NCI-H524 treated with DMSO at 0.1 percent for 48 hours (cell line): ENCODE measurements around the gene ETFA.

Experiments
- DNase-seq: peaks from one replicate; lab custom pipeline; 2025; lab: John Stamatoyannopoulos, UW

The ETFA gene

DNA sequence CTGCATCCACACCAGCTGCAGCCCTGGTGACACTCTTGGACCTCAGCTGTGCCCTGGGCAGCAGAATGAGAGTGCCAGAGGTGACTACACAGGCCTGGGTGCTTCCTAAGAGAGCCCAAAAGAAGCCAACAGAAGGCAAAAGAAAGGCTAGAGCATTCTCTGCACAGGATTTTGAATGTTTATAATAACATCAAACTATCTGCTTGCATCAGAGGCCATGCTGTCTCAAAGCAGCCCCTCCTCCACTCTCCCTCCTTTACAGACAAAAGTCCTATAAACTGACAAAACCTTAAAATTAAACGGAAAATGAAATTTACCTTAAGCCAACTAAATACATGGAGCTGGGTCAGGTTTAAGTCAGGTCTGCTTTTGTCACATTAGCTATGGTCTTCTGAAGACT is 95.6 kb downstream of the ETFA start:
- no peak for DNase-seq

DNA sequence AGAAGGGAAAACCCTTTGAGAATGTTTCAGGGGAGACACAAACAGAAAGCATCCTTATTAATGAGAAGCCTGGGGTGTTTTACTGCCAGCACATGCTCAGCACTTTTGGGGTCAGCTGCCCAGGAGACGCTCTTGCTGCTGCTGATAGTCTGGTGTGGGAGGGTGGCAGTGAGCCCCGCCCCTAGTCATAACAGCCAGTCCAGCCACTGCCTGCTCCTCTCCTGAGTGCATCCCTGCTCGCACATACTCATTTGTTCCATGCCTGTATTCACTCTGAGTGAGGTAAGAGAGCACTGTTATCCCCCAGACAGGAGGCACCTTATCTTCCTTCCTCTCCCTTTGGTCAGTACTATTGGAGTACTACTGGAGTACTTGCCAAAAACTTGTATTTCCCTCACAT is 101.3 kb downstream of the ETFA start:
- no peak for DNase-seq

GRCh38 chr15:76209523-76209922 is 101.7 kb downstream of the ETFA start:
- DNase-seq: no peak

DNA sequence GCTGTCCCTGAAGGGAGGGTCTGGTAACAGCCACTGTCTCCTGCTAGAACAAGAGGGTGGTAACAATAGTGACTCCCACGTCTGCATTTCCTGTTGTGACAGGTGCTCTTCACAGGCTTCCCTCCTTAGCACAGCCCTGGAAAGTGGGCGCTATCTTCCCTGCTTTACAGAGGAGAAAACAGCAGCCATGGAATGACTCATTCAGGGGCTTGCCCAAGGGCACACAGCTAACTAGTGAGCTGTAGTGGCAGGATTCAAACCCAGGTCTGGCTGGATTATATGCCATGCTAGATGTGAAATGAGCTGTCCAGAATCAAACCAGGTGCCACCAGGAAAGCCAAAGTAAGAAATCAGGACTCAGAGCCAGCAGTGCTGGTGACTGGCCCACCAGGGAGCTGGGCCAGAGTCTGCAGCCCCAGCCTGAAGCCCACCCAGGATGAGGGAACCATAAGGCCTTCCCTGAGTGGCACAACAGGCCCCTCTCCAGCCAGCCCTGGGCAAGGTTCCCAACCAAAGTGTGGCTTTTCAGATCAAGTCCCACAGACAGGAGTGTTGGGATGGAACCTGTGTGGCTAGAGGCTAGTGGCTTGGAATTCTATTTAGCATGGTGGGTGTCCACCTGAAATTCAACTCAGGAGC is 102.4 kb downstream of the ETFA start:
- DNase-seq: no peak

- DNase-seq: no peak
Observed at GRCh38 chr15:76208084-76208785, 103.0 kb downstream of the ETFA start.

- DNase-seq: no peak
Observed at GRCh38 chr15:76206325-76206976, 104.8 kb downstream of the ETFA start.

DNA sequence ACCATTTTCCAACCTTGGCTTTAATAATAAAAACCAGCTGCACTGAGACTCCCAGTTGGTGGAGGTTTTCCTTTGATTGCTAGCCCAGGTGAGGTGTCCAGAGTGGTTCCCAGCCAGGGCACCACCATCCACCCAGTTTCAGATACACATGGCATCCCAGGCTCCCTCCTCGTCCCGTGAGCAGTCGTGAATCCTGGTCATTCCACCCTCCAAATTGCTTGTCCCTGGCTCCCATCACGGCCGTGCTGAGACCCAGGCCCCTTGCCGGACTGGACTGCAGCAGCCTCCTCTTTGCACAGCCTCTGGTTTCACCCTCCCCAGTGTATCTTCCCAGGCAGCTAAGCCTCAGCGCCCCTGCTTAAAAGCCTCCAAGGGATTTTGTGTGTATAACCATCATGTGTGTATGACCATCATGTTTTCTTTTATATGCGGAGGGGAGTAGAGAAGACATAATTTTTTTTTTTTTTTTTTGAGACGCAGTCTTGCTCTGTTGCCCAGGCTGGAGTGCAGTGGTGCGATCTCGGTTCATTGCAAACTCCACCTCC is 106.3 kb downstream of the ETFA start:
- DNase-seq: no peak

GRCh38 chr15:76204109-76204845 is 107.0 kb downstream of the ETFA start:
- no peak for DNase-seq

GRCh38 chr15:76203346-76204108 is 107.7 kb downstream of the ETFA start:
- DNase-seq: no peak

DNA sequence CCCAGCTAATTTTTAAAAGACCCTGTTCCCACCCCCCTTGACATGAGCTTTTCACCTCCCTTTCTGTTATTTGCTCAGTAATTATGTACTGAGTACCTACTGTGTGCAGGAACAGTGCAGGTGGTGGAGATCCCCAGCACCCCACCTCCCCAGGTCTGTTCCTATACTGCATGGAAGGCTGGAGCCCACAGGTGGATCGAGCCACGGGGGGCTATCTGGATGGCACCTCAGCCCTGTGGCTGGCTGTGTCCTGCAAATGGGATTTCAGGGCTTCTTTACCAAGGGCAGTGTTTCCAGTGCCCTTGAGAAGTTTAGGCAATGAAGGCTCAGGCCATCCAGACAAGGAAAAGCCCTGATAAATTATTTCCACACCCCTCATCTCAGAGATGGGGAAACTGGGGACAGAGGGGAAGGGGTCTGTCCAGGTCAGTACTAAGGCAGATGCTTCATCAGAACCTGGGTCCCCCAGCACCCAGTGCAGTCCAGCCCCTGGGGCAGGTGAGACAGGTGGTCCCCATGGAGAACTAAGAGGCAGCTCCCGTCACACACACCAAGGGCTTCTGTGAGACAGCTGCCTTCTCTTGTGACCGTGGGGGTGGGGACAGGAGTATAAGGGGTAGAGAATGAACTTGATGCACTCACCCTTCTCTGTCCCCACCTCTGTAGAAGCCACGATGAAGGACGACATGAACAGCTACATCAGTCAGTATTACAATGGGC is 109.6 kb downstream of the ETFA start:
- DNase-seq: no peak

- DNase-seq: no peak
Observed at GRCh38 chr15:76200641-76201105, 110.6 kb downstream of the ETFA start.

- no peak for DNase-seq
Observed at GRCh38 chr15:76200083-76200465, 111.2 kb downstream of the ETFA start.

- no peak for DNase-seq
Observed at GRCh38 chr15:76199106-76200082, 111.9 kb downstream of the ETFA start.

DNA sequence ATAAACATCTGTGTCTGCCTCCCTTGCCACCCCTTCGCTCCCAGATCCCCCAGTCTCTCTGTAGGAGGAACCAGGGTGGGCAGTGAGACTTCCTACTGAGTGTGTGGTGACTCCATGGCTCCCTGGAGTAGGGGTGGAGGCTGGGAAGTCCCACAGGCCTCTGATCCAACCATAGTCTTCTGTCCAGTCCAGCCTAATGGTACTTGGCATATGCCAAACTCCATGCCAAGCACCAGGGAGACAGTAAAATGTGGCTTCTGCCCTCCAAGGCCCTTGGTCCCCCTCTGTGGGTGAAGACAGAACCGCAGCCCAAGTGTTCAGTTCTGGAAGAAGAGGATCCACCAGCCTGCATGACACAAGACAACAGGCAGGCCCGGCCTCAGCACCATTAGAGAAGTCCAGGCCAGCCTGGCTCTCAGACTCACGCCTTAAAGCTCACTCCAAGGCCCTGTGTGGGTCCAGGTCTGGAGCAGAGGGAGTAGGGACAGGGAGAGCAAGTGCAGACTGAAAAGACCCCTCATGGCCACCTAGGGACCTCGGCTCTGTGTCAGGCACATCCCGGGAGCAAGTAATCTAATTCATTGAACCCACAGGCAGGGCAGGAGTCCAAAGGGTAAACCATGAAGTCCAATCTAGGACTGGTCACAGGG is 112.7 kb downstream of the ETFA start:
- no peak for DNase-seq

- DNase-seq: no peak
Observed at GRCh38 chr15:76197703-76198455, 113.4 kb downstream of the ETFA start.

- DNase-seq: no peak
Observed at GRCh38 chr15:76196269-76197231, 114.7 kb downstream of the ETFA start.
